SK-N-SH treated with all-trans-retinoic acid at 6 μM for 48 hours (cell line): ENCODE measurements around the gene CCDC150.

Source experiments
- ATAC-seq: fragments of 200-7000 bp; cut with Tn5 transposase; 3 replicates; pipeline ENCODE4 v1.9.1; 2020; ENCODE audit warnings: mild to moderate bottlenecking, moderate library complexity
- ARNTL ChIP-seq: fragments of 450-650 bp; formaldehyde crosslinking; IDR thresholded peaks from 2 replicates; pipeline ENCODE4 v1.5.0; 2020; ENCODE audit warnings: low read depth, mild to moderate bottlenecking, moderate library complexity, borderline replicate concordance
- BACH2 ChIP-seq: fragments of 250-450 bp; sonication (Bioruptor Pico); IDR thresholded peaks from 2 replicates; pipeline ENCODE4 v1.9.0; 2021; ENCODE audit warnings: mild to moderate bottlenecking, borderline replicate concordance
- ISL1 ChIP-seq: fragments of 250-450 bp; sonication (Bioruptor Pico); IDR thresholded peaks from 2 replicates; pipeline ENCODE4 v2.1.2; 2022; ENCODE audit warnings: mild to moderate bottlenecking, moderate library complexity
- OSR1 ChIP-seq: fragments of 250-450 bp; sonication (Bioruptor Pico); IDR thresholded peaks from 2 replicates; pipeline ENCODE4 v1.8.0; 2022; ENCODE audit warnings: moderate library complexity, mild to moderate bottlenecking, inconsistent platforms
- SNAI2 ChIP-seq: fragments of 250-450 bp; sonication (Bioruptor Pico); IDR thresholded peaks from 2 replicates; pipeline ENCODE4 v1.5.0; 2020; ENCODE audit warnings: mild to moderate bottlenecking, moderate library complexity
- TCF4 ChIP-seq: fragments of 250-450 bp; sonication (Bioruptor Pico); IDR thresholded peaks from 2 replicates; pipeline ENCODE4 v1.8.0; 2021; ENCODE audit warnings: mild to moderate bottlenecking, moderate library complexity, borderline replicate concordance
- TOX ChIP-seq: fragments of 250-450 bp; sonication (Bioruptor Pico); IDR thresholded peaks from 2 replicates; pipeline ENCODE4 v1.8.0; 2021; ENCODE audit warnings: mild to moderate bottlenecking, moderate library complexity, borderline replicate concordance
- ZC3H10 ChIP-seq: fragments of 250-450 bp; sonication (Bioruptor Pico); IDR thresholded peaks from 2 replicates; pipeline ENCODE4 v1.5.1; 2021; ENCODE audit warnings: mild to moderate bottlenecking, moderate library complexity
- ZFP3 ChIP-seq: fragments of 250-450 bp; sonication (Bioruptor Pico); IDR thresholded peaks from 2 replicates; pipeline ENCODE4 v1.5.0; 2020; ENCODE audit warnings: mild to moderate bottlenecking, moderate library complexity
- ZFP30 ChIP-seq: fragments of 450-650 bp; formaldehyde crosslinking; IDR thresholded peaks from 2 replicates; pipeline ENCODE4 v1.5.0; 2022; ENCODE audit warnings: mild to moderate bottlenecking, moderate library complexity
- ZNF565 ChIP-seq: fragments of 450-650 bp; formaldehyde crosslinking; conservative IDR thresholded peaks from 2 replicates; pipeline ENCODE4 v1.5.0; 2020; ENCODE audit warnings: low read depth, mild to moderate bottlenecking, moderate library complexity
- ZNF70 ChIP-seq: fragments of 450-650 bp; formaldehyde crosslinking; IDR thresholded peaks from 2 replicates; pipeline ENCODE4 v1.5.0; 2020; ENCODE audit warnings: mild to moderate bottlenecking, moderate library complexity
- ZNF8 ChIP-seq: fragments of 450-650 bp; formaldehyde crosslinking; IDR thresholded peaks from 2 replicates; pipeline ENCODE4 v1.5.0; 2020; ENCODE audit warnings: mild to moderate bottlenecking, moderate library complexity
- TF ChIP-seq, protein P1 (sequence below): fragments of 250-450 bp; sonication (Bioruptor Pico); IDR thresholded peaks from 2 replicates; pipeline ENCODE4 v1.8.0; 2020; ENCODE audit warnings: mild to moderate bottlenecking, moderate library complexity, borderline replicate concordance
- TF ChIP-seq, protein P2 (sequence below): fragments of 250-450 bp; sonication (Bioruptor Pico); IDR thresholded peaks from 2 replicates; pipeline ENCODE4 v1.5.1; 2020; ENCODE audit warnings: low read depth, mild to moderate bottlenecking, moderate library complexity
- TF ChIP-seq, protein P3 (sequence below): fragments of 250-450 bp; sonication (Bioruptor Pico); IDR thresholded peaks from 2 replicates; pipeline ENCODE4 v1.5.1; 2021; ENCODE audit warnings: mild to moderate bottlenecking, moderate library complexity
- TF ChIP-seq, protein P4 (sequence below): fragments of 250-450 bp; sonication (Bioruptor Pico); IDR thresholded peaks from 2 replicates; pipeline ENCODE4 v1.8.0; 2021; ENCODE audit warnings: low read depth, mild to moderate bottlenecking, moderate library complexity, borderline replicate concordance

CCDC150 gene

DNA sequence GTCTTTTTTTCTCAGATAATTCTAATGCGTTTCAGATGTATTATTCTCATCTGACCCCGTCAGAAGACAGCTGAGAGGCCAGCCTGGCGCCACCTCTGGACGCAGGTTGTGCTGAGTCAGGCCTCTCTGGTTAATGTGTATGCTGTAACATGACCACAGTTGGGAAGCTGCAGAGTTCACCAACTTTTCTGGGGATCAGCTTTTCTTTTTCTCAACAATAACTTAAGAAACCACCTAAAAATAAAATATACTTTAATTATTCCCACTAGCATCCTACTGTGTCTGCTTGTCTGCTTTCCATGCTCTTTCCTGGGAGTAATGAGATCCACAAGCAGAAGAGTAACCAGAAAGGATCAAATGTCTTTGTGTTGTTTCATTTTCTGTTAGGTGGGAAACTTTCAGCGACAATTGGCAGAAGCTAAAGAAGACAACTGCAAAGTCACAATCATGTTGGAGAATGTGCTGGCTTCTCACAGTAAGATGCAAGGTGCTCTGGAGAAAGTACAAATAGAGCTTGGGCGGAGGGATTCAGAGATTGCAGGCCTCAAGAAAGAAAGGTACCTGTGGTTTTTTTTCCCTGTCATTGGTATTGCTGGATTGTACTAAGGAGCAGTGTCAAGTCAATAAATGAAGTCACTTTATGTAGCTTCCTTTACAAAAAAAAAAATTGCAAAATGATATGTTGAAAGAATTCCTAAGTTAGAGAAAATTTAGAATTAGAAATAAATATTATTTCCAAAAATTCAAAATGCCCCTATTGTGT lies 79.8 kb downstream of the CCDC150 start:
- TF ChIP-seq, protein P1, sequence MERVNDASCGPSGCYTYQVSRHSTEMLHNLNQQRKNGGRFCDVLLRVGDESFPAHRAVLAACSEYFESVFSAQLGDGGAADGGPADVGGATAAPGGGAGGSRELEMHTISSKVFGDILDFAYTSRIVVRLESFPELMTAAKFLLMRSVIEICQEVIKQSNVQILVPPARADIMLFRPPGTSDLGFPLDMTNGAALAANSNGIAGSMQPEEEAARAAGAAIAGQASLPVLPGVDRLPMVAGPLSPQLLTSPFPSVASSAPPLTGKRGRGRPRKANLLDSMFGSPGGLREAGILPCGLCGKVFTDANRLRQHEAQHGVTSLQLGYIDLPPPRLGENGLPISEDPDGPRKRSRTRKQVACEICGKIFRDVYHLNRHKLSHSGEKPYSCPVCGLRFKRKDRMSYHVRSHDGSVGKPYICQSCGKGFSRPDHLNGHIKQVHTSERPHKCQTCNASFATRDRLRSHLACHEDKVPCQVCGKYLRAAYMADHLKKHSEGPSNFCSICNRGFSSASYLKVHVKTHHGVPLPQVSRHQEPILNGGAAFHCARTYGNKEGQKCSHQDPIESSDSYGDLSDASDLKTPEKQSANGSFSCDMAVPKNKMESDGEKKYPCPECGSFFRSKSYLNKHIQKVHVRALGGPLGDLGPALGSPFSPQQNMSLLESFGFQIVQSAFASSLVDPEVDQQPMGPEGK (CRISPR knock-in tag): peak; percentile 19; the same call in 1 of the 2 replicates
- TF ChIP-seq ZC3H10 (CRISPR knock-in tag) (0 out of 2 replicates have a peak, but pooled peaks have one; percentile 59), ISL1 (CRISPR knock-in tag) (peak; percentile 70), ZNF8 (CRISPR knock-in tag) (no peak), SNAI2 (CRISPR knock-in tag) (0 out of 2 replicates have a peak, but pooled peaks have one; percentile 44), TOX (peak; percentile 46; the same call in 1 of the 2 replicates)
- TF ChIP-seq, protein P2, sequence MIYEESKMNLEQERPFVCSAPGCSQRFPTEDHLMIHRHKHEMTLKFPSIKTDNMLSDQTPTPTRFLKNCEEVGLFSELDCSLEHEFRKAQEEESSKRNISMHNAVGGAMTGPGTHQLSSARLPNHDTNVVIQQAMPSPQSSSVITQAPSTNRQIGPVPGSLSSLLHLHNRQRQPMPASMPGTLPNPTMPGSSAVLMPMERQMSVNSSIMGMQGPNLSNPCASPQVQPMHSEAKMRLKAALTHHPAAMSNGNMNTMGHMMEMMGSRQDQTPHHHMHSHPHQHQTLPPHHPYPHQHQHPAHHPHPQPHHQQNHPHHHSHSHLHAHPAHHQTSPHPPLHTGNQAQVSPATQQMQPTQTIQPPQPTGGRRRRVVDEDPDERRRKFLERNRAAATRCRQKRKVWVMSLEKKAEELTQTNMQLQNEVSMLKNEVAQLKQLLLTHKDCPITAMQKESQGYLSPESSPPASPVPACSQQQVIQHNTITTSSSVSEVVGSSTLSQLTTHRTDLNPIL (CRISPR knock-in tag): 0 out of 2 replicates have a peak, but pooled peaks have one; percentile 59
- TF ChIP-seq, protein P3, sequence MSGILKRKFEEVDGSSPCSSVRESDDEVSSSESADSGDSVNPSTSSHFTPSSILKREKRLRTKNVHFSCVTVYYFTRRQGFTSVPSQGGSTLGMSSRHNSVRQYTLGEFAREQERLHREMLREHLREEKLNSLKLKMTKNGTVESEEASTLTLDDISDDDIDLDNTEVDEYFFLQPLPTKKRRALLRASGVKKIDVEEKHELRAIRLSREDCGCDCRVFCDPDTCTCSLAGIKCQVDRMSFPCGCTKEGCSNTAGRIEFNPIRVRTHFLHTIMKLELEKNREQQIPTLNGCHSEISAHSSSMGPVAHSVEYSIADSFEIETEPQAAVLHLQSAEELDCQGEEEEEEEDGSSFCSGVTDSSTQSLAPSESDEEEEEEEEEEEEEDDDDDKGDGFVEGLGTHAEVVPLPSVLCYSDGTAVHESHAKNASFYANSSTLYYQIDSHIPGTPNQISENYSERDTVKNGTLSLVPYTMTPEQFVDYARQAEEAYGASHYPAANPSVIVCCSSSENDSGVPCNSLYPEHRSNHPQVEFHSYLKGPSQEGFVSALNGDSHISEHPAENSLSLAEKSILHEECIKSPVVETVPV (CRISPR knock-in tag): no peak
- peak; percentile 100 for ATAC-seq

DNA sequence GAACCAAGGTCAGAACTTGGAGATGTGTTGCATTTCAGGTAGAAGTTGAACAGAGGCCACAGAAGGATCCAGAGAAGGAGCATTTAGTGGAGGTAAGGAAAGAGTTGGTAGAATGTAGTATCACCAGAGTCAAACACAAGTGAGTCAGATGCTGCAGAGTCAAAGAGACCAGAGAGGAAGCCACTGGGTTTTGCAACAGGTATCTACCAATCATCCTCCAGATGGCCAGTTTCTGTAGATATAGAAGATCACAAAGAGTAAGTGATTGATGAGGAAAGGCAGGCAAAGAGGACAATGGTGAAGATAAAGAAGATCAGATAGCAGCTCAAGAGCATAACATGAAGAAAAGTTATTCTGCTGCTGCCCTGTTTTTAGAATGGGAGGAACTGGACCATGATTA lies 84.1 kb downstream of the CCDC150 start:
- no peak for ATAC-seq
- TF ChIP-seq ISL1 (CRISPR knock-in tag) (no peak), ZNF565 (CRISPR knock-in tag) (no peak), ZFP30 (CRISPR knock-in tag) (no peak), ZNF70 (CRISPR knock-in tag) (no peak), BACH2 (CRISPR knock-in tag) (no peak), TCF4 (CRISPR knock-in tag) (no peak), ZNF8 (CRISPR knock-in tag) (no peak), ZFP3 (CRISPR knock-in tag) (no peak)
- TF ChIP-seq, protein P1 (CRISPR knock-in tag): no peak
- TF ChIP-seq, protein P4, sequence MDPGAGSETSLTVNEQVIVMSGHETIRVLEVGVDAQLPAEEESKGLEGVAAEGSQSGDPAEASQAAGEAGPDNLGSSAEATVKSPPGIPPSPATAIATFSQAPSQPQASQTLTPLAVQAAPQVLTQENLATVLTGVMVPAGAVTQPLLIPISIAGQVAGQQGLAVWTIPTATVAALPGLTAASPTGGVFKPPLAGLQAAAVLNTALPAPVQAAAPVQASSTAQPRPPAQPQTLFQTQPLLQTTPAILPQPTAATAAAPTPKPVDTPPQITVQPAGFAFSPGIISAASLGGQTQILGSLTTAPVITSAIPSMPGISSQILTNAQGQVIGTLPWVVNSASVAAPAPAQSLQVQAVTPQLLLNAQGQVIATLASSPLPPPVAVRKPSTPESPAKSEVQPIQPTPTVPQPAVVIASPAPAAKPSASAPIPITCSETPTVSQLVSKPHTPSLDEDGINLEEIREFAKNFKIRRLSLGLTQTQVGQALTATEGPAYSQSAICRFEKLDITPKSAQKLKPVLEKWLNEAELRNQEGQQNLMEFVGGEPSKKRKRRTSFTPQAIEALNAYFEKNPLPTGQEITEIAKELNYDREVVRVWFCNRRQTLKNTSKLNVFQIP (CRISPR knock-in tag): no peak

DNA sequence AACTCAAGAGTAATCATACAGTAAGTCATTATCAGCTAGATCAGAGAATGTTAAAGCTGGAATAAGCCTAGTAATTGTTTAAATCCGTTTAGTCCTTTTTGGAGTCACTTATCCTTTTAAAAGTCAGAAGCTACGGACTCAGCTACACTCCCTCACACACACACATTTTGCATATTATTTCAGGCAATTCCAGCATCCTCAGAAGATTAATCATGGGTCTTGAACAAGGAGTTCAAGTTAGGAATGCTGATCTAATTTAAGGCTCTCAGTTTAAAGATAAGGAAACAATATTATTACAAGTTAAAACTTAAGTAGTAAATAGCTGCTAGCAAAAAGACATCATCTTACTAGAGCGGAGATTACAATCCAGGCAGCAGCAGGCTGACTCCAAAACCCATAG lies 85.7 kb downstream of the CCDC150 start:
- ATAC-seq: peak; percentile 61
- peak; percentile 92 for TF ChIP-seq ISL1 (CRISPR knock-in tag)
- TF ChIP-seq, protein P3 (CRISPR knock-in tag): no peak

DNA sequence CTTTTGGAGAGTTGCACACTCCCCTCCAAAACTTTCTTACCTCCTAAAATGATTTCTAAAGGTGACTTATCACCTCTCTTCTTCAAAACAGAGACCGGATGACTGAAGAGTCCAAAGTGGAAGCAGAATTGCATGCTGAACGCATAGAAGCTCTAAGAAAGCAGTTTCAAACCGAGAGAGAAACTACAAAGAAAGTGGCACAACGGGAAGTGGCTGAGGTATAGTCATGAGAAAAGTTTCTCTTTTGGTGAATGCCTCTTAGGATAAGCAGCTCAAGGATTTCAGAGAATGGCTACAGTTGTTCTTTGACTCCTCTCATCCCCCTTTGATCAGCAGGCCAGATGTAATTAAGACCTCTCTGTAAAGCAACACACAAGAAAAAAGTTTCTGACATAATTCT lies 86.4 kb downstream of the CCDC150 start:
- no peak for ATAC-seq
- TF ChIP-seq ZNF565 (CRISPR knock-in tag): no peak
- no peak for TF ChIP-seq OSR1 (CRISPR knock-in tag)
- TF ChIP-seq ARNTL (CRISPR knock-in tag): no peak
- no peak for TF ChIP-seq ZNF70 (CRISPR knock-in tag)
- TF ChIP-seq ZFP3 (CRISPR knock-in tag): no peak
- no peak for TF ChIP-seq ISL1 (CRISPR knock-in tag)
- TF ChIP-seq, protein P3 (CRISPR knock-in tag): no peak
- no peak for TF ChIP-seq SNAI2 (CRISPR knock-in tag)
- TF ChIP-seq, protein P4 (CRISPR knock-in tag): no peak
- TF ChIP-seq, protein P1 (CRISPR knock-in tag): no peak
